Colonic mucosa (tissue), 4 donors: Measurements from ENCODE around the gene USP20. TPM values are rescaled to one million over a fixed set of nuclear protein-coding genes. Genes with fewer than 3 reads are reported as not detected.

Experiments used
- DNase-seq: peaks from one replicate; pipeline ENCODE4 v3.0.0-alpha.2; 2020
- H3K27ac ChIP-seq: fragments of 200-600 bp; one replicate; pipeline ENCODE4 v1.8.0; 2021
- H3K27me3 ChIP-seq: fragments of 200-600 bp; one replicate; pipeline ENCODE4 v1.8.0; 2021
- H3K36me3 ChIP-seq: fragments of 200-600 bp; one replicate; pipeline ENCODE4 v1.8.0; 2021
- H3K4me1 ChIP-seq: fragments of 200-600 bp; one replicate; pipeline ENCODE4 v1.8.0; 2021; ENCODE audit warnings: mild to moderate bottlenecking
- H3K4me3 ChIP-seq: fragments of 200-600 bp; one replicate; pipeline ENCODE4 v1.8.0; 2021
- H3K9ac ChIP-seq, 2 donors: one replicate each; pipeline ENCODE4 v1.7.0; 2013; ENCODE audit warnings: control low read depth in 2 of 2, low read depth in 2 of 2, low read length in 2 of 2
- H3K9me3 ChIP-seq: fragments of 200-600 bp; one replicate; pipeline ENCODE4 v1.8.0; 2021
- intact Hi-C: fragments of 100-400 bp; cut with DNase I; formaldehyde crosslinking; loops from one replicate; pipeline ENCODE4 v1.14.1; 2022
- total RNA-seq, 2 donors: library from RNA; stranded (reverse); fragmentation: NEBNext Ultra II Directional in 1 of 2; extraction: Animal tissue kit (Norgen Biotek cat#: 25700) in 1 of 2; gene quantifications; one replicate each; pipeline ENCODE4 v1.2.1, GENCODE V29; 2021
- TF ChIP-seq, protein P1 (sequence below): fragments of 200-600 bp; IDR thresholded peaks from one replicate; pipeline ENCODE4 v1.8.0; 2022; ENCODE audit warnings: antibody characterized with exemption, mild to moderate bottlenecking
- donor health status: healthy.
- donor health status: DM: no; HTN: no; CAD: no.
- donor health status: DM: no; HTN: no; CAD: no.

The USP20 gene
- total RNA-seq, 2 donors from 2014 or later, result 14.7 to 20.0 TPM

- DNase-seq, result no peak
- intact Hi-C loops, result no loop called here
- TF ChIP-seq, protein P1, sequence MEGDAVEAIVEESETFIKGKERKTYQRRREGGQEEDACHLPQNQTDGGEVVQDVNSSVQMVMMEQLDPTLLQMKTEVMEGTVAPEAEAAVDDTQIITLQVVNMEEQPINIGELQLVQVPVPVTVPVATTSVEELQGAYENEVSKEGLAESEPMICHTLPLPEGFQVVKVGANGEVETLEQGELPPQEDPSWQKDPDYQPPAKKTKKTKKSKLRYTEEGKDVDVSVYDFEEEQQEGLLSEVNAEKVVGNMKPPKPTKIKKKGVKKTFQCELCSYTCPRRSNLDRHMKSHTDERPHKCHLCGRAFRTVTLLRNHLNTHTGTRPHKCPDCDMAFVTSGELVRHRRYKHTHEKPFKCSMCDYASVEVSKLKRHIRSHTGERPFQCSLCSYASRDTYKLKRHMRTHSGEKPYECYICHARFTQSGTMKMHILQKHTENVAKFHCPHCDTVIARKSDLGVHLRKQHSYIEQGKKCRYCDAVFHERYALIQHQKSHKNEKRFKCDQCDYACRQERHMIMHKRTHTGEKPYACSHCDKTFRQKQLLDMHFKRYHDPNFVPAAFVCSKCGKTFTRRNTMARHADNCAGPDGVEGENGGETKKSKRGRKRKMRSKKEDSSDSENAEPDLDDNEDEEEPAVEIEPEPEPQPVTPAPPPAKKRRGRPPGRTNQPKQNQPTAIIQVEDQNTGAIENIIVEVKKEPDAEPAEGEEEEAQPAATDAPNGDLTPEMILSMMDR, result no peak
- H3K9ac ChIP-seq, result no peak overlapping the region
- no peaks in the 10 kb centered on the region for H3K27me3 ChIP-seq
- no peaks in the 10 kb centered on the region for H3K4me1 ChIP-seq
- no peaks in the 10 kb centered on the region for H3K36me3 ChIP-seq
- H3K4me3 ChIP-seq, result no peak overlapping the region
- H3K9me3 ChIP-seq, result no peaks in the 10 kb centered on the region
- H3K27ac ChIP-seq, result no peak overlapping the region
These were observed 67.5 kb downstream of the USP20 start for GRCh38 chr9:129902740-129903134.

DNA sequence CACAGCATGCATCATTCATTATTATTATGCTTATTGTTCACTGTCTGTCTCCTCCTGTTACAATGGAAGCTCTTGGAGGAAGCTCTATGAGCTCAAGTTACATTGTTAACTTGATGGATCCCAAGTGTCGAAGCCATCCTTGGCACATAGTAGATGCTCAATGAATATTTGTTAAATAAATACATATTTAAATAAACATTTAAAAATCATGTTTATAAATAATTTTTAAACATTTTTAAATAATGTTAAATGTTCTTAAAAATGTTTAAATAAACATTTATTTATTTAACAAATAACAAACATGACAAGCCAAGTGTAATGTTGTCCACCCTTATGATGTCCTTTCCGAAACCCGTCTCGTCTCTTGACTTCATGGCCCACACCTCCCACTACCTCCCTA is 69.5 kb downstream of the USP20 start:
- Histone ChIP-seq H3K27me3 (no peaks in the 10 kb centered on the region), H3K9ac (no peak overlapping the region), H3K4me3 (no peak overlapping the region), H3K9me3 (no peaks in the 10 kb centered on the region), H3K27ac (no peak overlapping the region), H3K36me3 (no peaks in the 10 kb centered on the region), H3K4me1 (no peaks in the 10 kb centered on the region)
- intact Hi-C loops, result no loop called here
- TF ChIP-seq, protein P1, result no peak
- DNase-seq, result no peak

DNA sequence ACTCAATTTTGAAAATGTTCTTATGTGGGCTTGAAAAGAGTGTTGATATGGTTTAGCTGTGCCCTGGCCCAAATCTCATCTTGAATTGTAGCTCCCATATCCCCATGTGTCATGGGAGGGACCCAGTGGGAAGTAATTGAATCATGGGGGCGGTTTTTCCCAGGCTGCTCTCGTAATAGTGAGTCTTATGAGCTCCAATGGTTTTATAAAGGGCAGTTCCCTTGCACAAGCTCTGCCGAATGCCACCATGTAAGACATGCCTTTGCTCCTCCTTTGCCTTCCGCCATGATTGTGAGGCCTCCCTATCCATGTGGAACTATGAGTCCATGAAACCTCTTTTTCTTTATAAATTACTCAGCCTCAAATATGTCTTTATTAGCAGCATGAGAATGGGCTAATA is 71.0 kb downstream of the USP20 start:
- DNase-seq, result no peak
- intact Hi-C loops, result no loop called here
- no peaks in the 10 kb centered on the region for H3K36me3 ChIP-seq

DNA sequence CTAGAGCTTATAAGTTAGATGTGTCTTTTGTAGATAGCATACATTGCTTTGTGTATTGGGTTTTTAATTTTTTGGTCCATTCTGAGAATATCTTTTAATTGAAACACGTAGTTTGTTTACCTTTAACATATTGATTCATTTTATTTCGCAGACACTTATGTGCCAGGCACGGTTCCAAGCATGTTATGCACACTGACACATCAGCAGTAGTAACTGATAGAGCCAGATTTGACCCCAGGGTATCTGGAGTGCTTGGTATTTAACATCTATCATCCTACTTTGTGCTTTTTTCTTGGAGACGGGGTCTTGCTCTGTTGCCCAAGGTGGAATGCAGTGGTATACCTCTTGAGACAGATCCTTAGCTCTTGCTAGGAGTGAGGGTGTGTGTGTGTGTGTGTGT is 71.9 kb downstream of the USP20 start:
- DNase-seq, result no peak
- Histone ChIP-seq H3K9ac (no peak overlapping the region), H3K27me3 (no peaks in the 10 kb centered on the region), H3K4me3 (no peak overlapping the region), H3K27ac (no peak overlapping the region), H3K9me3 (no peaks in the 10 kb centered on the region), H3K36me3 (no peaks in the 10 kb centered on the region), H3K4me1 (no peaks in the 10 kb centered on the region)
- intact Hi-C loops, result no loop called here
- TF ChIP-seq, protein P1, result no peak

More for the DNA sequence above, 71.0 kb downstream of the USP20 start:
- TF ChIP-seq, protein P1, result no peak
- Histone ChIP-seq H3K27ac (no peak overlapping the region), H3K27me3 (no peaks in the 10 kb centered on the region), H3K4me3 (no peak overlapping the region), H3K9me3 (no peaks in the 10 kb centered on the region), H3K4me1 (no peaks in the 10 kb centered on the region), H3K9ac (no peak overlapping the region)

DNA sequence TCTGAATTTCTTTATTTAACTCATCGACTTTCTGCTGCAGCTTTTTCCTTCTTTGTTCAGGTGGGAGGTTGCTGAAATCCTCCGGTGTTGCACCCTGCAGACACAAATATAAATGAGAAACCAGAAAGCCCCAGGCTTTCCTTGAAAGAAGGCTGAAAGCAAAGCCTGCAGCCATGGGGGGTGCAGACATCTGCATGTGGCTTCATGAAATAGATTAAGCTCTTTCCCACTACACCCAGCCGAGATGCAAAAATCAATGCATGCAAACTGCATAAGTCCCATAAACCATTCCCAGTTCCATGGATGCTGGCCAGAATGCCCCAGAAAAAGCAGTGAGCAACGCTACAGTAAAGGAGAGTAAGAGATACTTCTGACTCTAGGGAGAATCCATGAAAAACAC is 73.6 kb downstream of the USP20 start:
- intact Hi-C loops, result no loop called here
- no peak overlapping the region for H3K27ac ChIP-seq

More for the DNA sequence above, 73.6 kb downstream of the USP20 start:
- H3K27me3 ChIP-seq, result no peaks in the 10 kb centered on the region
- no peaks in the 10 kb centered on the region for H3K4me1 ChIP-seq
- TF ChIP-seq, protein P1, result no peak
- H3K9ac ChIP-seq, result no peak overlapping the region
- no peak overlapping the region for H3K4me3 ChIP-seq
- no peaks in the 10 kb centered on the region for H3K36me3 ChIP-seq
- H3K9me3 ChIP-seq, result no peaks in the 10 kb centered on the region
- no peak for DNase-seq
